GM12864 (cell line): Measurements from ENCODE around the gene KIAA2012.

ENCODE experiments used
- DNase-seq: peaks from one replicate; pipeline ENCODE4 v3.0.0-alpha.2; 2011; ENCODE audit warnings: low read depth
- H3K4me3 ChIP-seq: 2 replicates; pipeline ENCODE4 v1.5.1; 2011; ENCODE audit warnings: mild to moderate bottlenecking, low read depth, low read length, control low read depth
- TF ChIP-seq, protein P1 (sequence below): IDR thresholded peaks from 2 replicates; pipeline ENCODE4 v1.5.1; 2011; ENCODE audit warnings: low read depth, mild to moderate bottlenecking, moderate library complexity, low read length, control low read depth, inconsistent platforms; ENCODE audit errors: missing control alignments

KIAA2012 gene

GRCh38 chr2:202194418-202194817 is 121.4 kb downstream of the KIAA2012 start:
- no peak for DNase-seq
- H3K4me3 ChIP-seq = no peak overlapping the region
- TF ChIP-seq, protein P1, sequence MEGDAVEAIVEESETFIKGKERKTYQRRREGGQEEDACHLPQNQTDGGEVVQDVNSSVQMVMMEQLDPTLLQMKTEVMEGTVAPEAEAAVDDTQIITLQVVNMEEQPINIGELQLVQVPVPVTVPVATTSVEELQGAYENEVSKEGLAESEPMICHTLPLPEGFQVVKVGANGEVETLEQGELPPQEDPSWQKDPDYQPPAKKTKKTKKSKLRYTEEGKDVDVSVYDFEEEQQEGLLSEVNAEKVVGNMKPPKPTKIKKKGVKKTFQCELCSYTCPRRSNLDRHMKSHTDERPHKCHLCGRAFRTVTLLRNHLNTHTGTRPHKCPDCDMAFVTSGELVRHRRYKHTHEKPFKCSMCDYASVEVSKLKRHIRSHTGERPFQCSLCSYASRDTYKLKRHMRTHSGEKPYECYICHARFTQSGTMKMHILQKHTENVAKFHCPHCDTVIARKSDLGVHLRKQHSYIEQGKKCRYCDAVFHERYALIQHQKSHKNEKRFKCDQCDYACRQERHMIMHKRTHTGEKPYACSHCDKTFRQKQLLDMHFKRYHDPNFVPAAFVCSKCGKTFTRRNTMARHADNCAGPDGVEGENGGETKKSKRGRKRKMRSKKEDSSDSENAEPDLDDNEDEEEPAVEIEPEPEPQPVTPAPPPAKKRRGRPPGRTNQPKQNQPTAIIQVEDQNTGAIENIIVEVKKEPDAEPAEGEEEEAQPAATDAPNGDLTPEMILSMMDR = no peak

DNA sequence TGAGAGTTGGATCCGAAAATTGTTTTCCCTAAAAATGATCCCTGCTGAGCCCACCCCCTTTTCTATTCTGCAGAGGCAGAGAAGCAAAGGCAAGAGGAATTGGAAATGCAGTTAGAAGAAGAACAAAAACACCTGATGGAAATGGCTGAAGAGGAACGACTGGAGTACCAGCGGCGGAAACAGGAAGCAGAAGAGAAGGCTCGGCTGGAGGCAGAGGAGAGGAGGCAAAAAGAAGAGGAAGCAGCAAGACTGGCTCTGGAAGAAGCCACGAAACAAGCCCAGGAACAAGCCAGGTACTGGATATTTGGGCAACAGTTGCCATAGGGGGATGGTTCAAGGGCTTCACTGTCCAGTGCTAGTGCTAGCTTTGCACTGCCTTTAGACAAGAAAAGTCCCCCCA is 123.7 kb downstream of the KIAA2012 start:
- H3K4me3 ChIP-seq = no peak overlapping the region
- TF ChIP-seq, protein P1 = no peak
- DNase-seq = no peak

- TF ChIP-seq, protein P1 = no peak
- H3K4me3 ChIP-seq = no peak overlapping the region
- no peak for DNase-seq
Observed at GRCh38 chr2:202201220-202202160, 128.4 kb downstream of the KIAA2012 start.

DNA sequence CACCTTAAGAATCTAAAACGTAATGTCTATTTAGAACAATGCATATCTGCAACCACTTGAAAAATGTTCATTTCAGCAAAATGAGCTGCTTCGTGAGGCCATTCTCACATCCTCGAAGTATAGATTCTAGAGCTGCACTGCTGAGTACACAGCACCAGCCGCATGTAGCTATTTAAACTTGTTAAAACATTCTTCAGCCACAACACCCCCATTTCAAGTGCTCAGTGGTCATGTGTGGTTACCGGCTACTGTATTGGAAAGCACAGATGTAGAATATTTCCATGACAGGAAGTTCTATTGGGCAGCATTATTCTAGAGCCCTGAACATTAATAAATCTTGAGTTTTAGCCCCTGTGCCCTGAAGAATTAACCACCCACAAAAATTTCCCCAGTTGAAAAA is 130.3 kb downstream of the KIAA2012 start:
- no peak for DNase-seq
- TF ChIP-seq, protein P1 = no peak
- no peak overlapping the region for H3K4me3 ChIP-seq

GRCh38 chr2:202204855-202205254 is 131.8 kb downstream of the KIAA2012 start:
- TF ChIP-seq, protein P1 = no peak
- no peak overlapping the region for H3K4me3 ChIP-seq
- DNase-seq = no peak

GRCh38 chr2:202208526-202208925 is 135.5 kb downstream of the KIAA2012 start:
- no peak for DNase-seq
- TF ChIP-seq, protein P1 = no peak

DNA sequence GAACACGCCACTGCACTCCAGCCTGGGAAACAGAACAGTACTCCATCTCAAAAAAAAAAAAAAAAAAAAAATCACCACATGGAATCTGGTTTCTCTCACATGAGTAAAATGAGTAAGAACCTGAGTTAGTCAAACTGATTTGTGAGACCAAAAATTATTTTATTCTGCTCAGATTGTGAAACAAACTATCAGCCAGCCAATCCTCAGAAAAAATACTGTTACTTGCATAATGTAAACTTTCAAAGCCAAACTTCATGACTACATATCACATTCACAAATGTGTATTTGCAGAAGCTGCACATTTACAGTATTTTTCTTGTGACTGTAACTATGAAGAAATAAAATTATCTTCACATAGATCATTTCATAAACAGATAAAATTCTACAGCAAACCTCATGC is 142.1 kb downstream of the KIAA2012 start:
- no peak for DNase-seq
- H3K4me3 ChIP-seq = no peak overlapping the region
- TF ChIP-seq, protein P1 = no peak

More at GRCh38 chr2:202208526-202208925, 135.5 kb downstream of the KIAA2012 start:
- no peak overlapping the region for H3K4me3 ChIP-seq
